Measurements from ENCODE around the gene TCAP.
A peak's percentile ranks its signal among the peaks of the same experiment; 100 is the strongest.

The TCAP gene

DNA sequence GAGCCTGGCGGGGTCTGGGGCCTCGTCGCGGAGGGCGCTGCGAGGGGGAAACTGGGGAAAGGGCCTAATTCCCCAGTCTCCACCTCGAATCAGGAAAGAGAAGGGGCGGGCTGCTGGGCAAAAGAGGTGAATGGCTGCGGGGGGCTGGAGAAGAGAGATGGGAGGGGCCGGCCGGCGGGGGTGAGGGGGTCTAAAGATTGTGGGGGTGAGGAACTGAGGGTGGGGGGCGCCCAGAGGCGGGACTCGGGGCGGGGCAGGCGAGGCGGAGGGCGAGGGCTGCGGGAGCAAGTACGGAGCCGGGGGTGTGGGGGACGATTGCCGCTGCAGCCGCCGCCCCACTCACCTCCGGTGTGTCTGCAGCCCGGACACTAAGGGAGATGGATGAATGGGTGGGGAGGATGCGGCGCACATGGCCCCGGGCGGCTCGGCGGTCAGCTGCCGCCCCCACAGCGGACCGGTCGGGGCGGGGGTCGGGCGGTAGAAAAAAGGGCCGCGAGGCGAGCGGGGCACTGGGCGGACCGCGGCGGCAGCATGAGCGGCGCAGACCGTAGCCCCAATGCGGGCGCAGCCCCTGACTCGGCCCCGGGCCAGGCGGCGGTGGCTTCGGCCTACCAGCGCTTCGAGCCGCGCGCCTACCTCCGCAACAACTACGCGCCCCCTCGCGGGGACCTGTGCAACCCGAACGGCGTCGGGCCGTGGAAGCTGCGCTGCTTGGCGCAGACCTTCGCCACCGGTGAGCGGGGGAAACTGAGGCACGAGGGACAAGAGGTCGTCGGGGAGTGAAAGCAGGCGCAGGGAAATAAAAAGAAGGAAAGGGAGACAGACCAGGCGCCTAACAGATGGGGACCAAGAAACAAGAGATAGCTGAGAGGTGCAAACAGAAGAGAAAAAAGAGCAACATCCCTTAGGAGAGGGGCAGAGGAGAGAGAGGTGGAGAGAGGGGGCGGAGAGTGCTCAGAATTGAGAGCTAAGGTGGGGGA lies 3.1 kb downstream of the TCAP start, which contains the start of gene PNMT:
TSS of gene PNMT (plus strand) at position 509 of the 980 bp plus-strand sequence. CDS start at position 532, 23 bp downstream.
- DNase-seq, result peak; percentile 73

DNA sequence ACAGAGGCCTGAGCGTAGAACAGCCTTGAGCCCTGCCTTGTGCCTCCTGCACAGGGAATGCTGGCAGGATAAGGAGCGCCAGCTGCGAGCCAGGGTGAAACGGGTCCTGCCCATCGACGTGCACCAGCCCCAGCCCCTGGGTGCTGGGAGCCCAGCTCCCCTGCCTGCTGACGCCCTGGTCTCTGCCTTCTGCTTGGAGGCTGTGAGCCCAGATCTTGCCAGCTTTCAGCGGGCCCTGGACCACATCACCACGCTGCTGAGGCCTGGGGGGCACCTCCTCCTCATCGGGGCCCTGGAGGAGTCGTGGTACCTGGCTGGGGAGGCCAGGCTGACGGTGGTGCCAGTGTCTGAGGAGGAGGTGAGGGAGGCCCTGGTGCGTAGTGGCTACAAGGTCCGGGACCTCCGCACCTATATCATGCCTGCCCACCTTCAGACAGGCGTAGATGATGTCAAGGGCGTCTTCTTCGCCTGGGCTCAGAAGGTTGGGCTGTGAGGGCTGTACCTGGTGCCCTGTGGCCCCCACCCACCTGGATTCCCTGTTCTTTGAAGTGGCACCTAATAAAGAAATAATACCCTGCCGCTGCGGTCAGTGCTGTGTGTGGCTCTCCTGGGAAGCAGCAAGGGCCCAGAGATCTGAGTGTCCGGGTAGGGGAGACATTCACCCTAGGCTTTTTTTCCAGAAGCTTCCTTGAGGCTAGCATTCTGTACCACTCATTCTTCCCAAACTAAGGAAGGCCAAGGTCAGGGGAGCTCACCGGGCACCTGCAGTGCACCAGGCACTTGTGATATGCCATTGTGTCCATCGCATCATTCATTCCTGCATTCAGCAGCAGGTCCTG lies 5.0 kb downstream of the TCAP start:
- DNase-seq, result peak; percentile 23

DNA sequence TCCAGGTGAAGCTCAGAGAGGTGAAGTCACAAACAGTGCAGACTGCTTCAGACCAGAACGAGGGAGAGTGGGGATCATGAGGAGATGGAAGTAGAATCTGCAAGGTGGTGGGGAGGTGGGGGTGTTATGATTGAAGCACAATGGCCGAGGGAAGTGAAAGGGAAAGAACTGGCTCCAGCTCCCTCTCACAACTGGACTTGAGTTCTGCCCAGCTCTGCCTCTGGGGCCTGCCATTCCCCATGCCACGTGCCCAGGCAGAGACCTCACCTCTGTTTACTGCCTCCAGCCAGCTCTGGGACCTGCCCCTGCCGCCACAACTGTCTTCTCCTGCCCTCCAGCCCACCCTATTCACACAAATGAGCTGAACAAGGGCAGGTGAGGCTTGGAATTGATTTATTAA lies 5.6 kb downstream of the TCAP start:
- peak; percentile 12 for DNase-seq

DNA sequence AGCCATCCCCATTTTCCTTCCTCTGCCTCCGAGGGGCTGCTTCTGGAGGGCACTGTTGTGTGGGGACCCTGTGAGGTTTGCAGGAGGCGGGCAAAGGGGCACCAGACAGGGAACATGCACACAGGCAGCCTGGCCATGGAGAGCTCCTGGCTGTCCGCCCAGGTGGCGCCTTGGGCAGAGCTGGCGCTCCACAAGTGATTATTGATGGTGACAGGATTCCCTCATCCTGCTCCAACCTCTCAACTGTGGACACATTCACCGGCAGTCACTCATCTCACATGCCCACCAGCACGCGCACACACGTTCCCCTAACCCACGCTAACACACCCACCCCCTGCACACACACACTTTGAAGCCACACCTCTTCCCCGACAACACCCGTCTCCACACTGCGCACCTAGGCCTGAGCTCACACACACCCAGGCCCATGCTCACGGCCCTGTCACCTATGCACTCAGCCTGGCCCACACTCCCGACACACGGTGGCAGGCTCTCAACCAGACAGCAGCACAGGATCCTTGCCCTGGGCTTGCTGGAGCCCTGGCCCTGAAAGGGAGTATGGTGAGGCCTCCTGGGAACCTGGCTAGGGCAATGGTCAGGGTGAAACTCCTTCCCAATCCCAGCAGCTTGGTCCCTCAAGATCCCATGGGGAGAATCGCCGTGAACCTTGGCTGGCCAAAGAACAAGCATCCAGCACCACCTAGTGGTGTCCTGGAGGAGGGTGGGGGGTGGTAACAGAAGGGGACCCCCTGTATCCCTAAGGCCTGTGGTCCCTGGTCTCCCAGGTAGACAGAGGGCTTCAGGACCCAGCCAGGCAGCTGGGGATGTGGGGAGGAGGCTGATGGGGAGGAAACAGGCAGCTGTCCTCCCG lies 6.7 kb downstream of the TCAP start:
- DNase-seq, result peak; percentile 44

DNA sequence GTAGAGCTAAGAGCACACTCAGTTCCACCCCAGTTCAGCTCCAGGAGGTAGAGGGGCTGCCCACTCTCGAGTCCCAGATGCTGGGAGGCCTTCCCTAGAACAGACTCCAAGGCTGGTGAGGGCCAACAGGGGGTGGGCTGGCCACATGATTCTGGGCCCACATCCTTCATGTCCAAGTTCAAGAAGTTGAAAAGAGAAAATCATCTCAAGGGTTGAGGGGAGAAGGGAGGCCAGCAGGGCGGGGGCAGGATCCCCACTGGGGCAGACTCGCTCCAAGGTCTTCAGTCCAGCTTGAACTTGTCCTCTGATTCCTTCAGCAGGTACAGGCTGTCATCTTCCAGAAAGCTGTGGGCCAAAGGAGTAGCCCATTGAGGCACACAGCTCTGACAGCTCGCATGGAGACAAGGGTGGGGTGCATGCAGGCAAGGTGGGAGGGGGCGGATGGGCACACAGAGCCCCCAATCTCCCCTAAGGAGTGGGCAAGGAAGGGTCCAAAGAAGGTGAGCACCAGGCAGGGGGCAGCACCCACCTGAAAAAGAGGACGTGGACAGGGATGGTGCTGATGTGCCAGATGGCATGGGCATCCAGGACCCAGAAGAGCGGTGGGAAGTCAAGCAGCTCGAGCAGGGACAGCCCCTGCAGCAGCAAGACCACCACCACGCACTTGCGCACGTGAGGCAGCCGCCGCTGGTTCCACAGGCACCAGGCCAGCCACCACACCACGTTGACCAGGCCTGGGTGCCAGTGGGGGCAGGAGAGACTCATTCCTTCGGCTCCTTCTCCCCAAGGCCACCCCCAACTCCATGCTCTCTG lies 7.6 kb downstream of the TCAP start:
- peak; percentile 20 for DNase-seq

DNA sequence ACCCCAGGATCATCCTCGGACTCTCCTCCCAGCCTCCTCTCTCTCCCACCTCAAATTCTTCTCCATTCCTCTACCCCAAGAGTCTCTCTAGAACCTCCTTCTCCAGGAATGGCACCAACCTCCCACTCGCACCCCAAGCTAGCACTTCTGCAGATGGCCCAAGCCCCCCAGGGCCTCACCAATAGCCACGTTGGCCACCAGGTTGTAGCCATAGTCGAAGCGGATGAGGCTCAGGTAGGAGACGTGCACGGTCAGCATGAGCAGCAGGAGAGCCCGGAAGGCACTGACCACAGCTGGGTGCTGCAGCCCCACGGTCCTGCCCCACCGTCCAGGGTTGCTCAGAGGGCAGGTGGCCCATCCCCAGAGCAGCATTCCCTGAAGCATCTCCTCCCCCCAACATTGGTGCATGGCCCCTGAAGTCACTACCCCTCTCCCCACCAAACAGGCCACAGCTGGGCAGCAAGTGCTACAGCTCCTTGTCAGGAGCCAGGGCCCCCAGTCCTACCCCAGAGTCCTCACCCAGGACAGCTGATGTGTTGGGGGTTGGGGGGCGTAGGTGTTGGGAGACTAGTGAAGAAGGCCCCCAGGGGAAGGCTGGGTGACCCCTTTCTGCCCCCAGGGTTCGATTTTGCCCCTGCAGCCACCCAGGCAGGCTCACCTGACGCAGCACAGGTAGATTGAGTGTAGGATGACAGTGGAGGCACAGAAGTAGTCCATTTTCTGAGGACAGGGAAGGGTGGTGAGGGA lies 8.4 kb downstream of the TCAP start:
- DNase-seq, result peak; percentile 16

DNA sequence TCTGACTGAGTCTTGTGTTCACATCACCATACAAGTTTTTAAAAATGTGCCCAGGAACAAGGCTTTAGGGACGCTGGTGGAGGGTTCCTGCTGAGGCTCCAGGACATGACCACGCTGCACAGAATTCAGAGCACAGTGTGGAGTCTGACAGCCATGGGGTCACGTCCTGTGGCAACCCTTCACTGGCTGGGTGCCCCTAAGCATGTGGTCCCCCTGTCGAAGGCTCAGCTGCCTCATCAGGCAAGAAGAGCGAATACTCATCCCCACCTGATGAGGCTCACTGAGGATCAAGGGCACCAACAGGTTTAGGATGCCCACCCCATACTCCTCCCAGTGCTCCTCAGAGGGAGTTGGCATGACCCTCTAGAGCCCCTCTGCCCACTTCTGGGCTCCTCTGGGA lies 9.0 kb downstream of the TCAP start:
- DNase-seq, result peak; percentile 20

DNA sequence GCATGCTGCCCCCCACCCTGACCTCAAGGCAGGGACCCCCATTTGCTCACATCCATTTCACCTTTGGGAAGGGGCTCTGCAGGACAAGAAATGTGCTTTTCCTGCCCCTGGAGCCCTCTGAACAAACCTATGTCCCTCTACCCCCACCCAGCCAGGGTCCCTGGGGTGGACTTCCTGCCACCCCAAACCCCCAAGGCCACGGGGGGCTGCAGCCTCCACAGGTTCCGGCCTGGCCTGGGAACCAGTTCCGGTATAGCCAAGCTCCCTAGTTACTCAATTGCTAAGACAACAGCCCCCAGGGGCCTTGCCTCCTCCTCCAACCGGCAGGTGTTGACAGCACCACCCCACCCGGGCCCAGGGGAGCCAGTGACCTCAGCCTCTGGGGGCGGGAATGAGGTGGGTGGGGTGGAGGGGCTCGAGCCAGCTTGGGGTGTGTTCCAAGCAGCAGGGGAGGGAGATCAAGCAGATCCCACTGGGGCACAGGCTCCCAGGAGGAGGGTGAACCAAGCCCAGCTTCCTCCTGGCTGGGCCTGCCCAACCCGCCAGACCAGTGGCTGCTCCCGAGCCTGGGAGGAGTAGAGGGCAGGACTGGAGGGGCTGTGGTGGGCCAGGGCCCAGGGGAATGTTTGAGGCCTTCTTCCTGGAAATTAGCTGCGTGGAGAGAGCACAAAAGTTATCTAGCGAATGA lies 9.7 kb downstream of the TCAP start:
- DNase-seq, result peak; percentile 35

DNA sequence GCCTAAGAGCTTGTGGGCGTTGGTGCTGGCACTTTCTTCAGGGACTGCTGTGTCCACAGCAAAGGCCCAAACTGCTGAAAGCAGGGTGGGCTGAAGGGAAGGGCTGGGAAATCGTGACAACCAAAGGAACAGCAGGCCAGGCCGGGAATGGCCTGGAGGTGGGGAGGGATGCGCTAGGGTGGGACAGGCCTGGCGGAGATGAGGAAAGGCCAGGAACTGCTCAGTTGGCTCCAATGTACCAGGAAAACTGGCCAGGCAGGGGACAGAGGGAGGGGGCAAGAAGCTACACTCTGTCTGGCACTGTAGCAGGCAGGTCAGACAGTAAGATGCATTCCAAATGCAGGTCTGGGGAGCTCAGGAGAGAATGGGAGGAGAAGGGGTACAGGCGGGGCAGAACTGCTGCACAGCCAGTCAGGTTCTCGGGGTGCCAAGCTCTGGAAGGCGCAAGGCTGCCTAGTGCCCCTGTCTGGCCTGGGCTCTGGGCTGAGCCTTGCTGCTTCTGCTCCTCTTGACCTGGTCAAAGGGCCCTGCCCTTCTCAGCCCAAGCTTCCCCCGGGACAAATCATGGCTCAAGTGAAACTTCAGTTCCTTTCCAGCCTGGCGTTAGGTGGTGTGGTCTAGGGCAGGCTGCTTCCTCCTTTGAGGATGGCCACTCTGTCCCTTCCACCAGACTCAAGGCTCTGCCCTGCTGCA lies 10.4 kb downstream of the TCAP start:
- DNase-seq, result peak; percentile 15

DNA sequence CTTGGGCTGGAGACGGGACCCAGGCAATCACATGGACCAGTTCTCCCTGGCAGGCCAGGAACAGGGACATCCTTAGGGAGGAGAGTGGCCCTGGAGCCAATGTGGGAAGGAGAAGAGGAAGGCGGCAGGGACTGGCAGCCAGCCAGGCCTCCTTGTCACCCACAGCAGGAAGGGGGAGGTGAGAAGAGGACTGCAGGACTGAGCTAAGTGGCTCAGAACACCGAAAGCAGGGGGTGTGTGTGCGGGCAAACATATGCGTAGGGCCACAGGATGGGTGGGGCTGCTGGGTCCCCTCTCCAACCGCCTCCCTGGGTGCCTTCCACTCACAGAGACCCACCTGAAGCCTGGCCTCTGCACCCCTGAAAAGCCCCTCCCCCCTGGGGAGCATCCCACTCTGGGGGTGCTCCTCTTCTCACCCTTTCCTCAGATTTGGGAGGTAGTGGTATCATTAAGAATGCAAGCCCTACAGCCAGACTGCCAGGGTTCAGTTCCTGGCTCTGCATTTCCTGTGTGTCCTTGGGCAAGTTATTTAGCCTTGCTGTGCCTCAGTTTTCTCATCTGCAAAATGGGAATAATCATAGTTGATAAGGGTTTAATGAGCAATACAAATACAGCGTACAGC lies 11.2 kb downstream of the TCAP start:
- DNase-seq, result peak; percentile 43

DNA sequence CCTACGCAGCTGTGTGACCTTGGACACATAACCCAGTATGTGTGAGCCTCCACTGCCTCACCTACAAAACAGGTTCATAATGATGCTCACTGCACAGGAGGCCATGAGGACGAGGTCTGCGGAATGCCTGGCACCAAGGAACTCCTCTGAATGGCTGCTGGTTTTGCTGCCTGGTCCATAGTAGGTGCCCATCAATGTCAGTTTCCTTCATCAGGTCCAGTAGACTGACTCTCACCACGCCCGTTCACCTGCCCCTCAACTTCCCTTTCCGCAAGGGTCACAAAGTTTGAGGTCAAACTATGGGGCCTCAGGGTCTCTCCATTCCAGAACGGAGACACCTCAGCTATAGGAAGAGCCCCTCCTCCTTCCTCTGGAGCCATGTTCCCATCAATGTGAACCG lies 11.9 kb downstream of the TCAP start:
- DNase-seq, result peak; percentile 9

DNA sequence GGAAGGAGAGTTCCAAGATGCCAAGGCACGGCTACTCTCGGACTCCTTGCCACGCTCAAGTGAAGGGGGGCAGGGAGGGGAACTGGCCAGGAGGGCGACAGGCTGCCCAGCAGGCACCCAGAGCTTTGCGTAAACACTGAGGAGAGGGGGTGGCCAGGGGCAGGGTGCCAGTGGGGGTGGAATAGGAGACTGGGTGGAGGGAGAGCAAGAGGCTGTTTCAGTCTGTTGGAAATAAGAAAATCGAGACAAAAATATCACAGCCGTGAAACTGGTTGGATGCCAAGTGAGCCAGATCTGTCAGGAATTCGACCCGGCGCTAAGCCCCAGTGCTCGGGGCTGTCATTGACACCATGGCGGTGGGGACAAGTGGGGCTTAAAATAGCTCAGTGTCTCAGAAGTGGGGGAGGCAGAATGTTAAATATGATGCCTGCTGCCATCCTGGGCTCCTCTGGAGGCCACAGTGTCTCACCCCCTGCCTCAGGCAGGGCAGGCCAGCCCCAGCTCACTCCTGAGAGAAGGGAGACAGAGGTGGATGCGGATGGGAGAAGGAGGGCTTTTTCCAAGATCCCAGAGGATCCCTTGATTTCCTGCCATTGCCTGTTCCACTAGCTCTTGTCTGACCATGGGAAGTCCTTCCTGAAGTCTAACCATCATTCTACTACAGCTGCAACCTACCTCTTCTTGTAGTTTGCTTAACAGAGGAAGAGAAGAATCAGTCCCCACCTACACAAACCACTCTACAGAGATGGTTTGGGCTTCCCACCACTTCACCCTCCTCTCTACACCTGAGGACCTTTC lies 12.6 kb downstream of the TCAP start:
- DNase-seq, result peak; percentile 59

DNA sequence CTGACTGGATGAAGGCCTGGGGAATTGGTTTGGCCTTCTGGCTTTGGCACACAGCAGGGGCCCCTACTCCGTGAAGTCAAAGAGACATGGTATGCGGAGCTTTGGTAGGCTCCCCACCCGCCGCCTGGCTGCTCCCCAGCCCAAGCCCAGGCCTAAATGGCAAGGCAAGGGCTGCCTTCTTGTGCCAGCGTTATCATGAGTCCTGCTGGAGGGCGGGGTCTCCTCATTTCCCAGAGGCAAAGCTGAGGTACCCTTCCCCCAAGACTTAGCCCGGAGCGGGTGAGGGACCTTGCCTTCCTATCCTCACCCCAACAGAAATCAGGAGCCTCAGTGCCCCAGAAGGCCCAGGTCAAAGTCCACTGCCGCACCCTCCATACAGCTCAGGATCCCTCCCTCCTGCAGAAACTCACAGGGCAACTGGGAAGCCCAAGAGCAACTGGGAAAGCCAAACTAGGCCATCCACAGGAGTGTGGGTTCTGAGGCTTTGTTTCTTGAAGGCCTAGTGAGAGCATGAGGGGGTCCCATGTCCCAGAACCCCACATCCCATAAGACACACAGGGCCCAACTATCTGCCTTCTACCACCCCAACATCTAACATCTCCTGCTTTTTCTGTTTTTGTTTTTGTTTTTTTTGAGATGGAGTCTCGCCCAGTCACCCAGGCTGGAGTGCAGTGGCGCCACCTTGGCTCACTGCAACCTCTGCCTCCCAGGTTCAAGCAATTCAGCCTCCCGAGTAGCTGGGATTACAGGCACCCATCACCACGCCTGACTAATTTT lies 13.4 kb downstream of the TCAP start:
- peak; percentile 9 for DNase-seq

DNA sequence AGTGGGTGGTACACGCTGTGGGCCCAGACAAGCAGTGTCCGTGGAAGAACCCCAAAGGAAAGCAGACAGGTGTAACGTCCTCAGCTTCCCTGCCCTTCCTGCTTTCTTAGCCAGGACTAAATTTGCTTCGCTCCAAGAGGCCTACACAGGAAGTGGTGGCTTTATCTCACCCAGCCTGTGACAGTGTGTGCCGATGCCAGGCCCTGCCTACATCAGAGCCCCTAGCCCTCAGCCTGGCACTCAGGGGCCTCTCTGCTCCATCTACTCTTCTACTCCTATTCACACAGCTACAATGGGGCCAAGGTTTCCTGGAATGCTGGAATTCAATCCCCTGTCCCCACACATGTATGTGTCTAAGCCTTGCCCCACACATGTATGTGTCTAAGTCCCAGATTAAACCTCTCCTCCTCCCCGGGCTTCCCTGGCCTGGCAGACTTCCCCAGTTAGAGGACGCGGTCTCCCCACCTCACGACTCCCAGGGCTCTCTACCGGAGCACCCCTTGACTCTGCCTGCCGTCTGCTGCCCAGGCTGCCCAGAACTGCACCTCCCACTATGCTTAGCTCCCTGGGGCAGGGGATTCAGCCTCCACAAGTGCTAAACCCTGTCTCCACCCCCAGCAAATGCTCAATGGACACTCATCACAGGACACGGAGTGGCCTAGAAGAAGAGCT lies 14.5 kb downstream of the TCAP start:
- DNase-seq, result peak; percentile 12

DNA sequence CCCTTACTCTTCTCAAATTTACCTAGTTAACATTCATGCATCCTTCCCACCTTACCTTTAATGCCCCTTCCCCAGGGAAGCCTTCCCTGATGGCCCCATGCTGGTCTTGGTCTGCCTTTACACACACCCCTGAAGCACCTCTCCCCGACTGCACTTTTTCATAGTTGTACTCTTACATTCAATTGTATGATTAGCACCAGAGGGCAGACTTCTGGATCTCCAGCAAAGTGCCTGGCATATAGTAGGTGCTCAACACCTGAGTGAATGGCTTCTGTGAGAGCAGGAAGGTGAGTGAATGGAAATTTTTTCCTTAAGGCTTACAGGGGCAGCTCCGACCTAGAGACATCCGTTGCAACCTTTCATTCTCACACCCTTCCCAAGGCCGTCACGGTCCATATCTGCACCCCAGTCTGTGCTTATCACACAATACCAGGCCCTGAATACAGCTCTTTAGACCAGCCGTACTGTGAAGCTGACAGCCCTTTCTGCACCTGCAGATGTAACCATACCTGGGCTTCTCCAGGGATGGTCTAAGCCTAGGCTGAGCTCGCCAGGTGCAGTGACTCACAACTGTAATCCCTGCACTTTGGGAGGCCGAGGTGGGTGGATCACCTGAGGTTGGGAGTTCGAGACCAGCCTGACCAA lies 18.3 kb downstream of the TCAP start:
- no peak for DNase-seq

All from left hindlimb (tissue), 1 donor.